ENCODE results near the gene PIK3AP1. TPM values are rescaled to one million over a fixed set of nuclear protein-coding genes. Genes with fewer than 3 reads are reported as not detected.

The PIK3AP1 gene
- polyA plus RNA-seq, 2 of the 4 experiments (the other 2 are of a cell fraction), result 1.6 to 3.2 TPM

DNA sequence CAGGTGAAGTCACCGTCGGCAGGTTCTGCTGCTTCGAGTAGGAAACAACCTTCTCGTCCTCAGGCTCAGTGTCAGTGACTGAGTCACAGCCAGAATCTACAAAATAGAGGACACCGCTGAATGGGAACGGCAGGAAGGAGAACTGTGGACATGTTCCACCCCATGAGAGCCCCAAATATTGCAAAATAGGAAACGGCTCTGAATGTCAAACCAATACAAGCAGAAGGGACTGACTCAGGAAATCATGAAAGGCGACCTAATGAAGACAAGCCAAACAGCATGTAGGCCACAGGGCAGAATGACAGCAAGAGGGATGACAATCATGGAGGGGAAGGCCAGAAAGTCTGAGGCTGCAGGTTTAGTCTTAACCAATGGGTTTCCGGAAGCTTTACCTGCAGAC, 63.5 kb downstream of the PIK3AP1 start:
- Histone ChIP-seq H3K9me3 (no peaks in the 10 kb centered on the region), H3K27ac (no peak overlapping the region), H3K4me1 (no peaks in the 10 kb centered on the region), H3K4me3 (no peak overlapping the region), H3K4me2 (no peak overlapping the region)
- POLR2A ChIA-PET, result no interaction called here
- ATAC-seq (no peak), FAIRE-seq (no peak), DNase-seq (ENCODE audit: low read depth in 1 of 2, low spot score in 1 of 2) (no peak)
- TF ChIP-seq HOXB5 (CRISPR knock-in tag; IDR thresholded peaks at IDR 0.05), result no peak
- TF ChIP-seq ZSCAN20 (CRISPR knock-in tag; IDR thresholded peaks at IDR 0.05), result no peak
- no peak for TF ChIP-seq NPAS2 (CRISPR knock-in tag; IDR thresholded peaks at IDR 0.05; ENCODE audit: borderline replicate concordance)
- TF ChIP-seq, protein P1, sequence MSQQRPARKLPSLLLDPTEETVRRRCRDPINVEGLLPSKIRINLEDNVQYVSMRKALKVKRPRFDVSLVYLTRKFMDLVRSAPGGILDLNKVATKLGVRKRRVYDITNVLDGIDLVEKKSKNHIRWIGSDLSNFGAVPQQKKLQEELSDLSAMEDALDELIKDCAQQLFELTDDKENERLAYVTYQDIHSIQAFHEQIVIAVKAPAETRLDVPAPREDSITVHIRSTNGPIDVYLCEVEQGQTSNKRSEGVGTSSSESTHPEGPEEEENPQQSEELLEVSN (IDR thresholded peaks at IDR 0.05; ENCODE audit: borderline replicate concordance, low read depth), result no peak
- no peak for TF ChIP-seq NR3C1 (IDR thresholded peaks at IDR 0.05)
- TF ChIP-seq, protein P2, sequence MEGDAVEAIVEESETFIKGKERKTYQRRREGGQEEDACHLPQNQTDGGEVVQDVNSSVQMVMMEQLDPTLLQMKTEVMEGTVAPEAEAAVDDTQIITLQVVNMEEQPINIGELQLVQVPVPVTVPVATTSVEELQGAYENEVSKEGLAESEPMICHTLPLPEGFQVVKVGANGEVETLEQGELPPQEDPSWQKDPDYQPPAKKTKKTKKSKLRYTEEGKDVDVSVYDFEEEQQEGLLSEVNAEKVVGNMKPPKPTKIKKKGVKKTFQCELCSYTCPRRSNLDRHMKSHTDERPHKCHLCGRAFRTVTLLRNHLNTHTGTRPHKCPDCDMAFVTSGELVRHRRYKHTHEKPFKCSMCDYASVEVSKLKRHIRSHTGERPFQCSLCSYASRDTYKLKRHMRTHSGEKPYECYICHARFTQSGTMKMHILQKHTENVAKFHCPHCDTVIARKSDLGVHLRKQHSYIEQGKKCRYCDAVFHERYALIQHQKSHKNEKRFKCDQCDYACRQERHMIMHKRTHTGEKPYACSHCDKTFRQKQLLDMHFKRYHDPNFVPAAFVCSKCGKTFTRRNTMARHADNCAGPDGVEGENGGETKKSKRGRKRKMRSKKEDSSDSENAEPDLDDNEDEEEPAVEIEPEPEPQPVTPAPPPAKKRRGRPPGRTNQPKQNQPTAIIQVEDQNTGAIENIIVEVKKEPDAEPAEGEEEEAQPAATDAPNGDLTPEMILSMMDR (IDR thresholded peaks at IDR 0.05), result no peak
- TF ChIP-seq SREBF2 (IDR thresholded peaks at IDR 0.05), result no peak
- TF ChIP-seq, protein P3, sequence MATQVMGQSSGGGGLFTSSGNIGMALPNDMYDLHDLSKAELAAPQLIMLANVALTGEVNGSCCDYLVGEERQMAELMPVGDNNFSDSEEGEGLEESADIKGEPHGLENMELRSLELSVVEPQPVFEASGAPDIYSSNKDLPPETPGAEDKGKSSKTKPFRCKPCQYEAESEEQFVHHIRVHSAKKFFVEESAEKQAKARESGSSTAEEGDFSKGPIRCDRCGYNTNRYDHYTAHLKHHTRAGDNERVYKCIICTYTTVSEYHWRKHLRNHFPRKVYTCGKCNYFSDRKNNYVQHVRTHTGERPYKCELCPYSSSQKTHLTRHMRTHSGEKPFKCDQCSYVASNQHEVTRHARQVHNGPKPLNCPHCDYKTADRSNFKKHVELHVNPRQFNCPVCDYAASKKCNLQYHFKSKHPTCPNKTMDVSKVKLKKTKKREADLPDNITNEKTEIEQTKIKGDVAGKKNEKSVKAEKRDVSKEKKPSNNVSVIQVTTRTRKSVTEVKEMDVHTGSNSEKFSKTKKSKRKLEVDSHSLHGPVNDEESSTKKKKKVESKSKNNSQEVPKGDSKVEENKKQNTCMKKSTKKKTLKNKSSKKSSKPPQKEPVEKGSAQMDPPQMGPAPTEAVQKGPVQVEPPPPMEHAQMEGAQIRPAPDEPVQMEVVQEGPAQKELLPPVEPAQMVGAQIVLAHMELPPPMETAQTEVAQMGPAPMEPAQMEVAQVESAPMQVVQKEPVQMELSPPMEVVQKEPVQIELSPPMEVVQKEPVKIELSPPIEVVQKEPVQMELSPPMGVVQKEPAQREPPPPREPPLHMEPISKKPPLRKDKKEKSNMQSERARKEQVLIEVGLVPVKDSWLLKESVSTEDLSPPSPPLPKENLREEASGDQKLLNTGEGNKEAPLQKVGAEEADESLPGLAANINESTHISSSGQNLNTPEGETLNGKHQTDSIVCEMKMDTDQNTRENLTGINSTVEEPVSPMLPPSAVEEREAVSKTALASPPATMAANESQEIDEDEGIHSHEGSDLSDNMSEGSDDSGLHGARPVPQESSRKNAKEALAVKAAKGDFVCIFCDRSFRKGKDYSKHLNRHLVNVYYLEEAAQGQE (IDR thresholded peaks at IDR 0.05), result no peak
- TF ChIP-seq RCOR1 (IDR thresholded peaks at IDR 0.05; ENCODE audit: low read depth, low read length), result no peak
- TF ChIP-seq ZC3H11A (IDR thresholded peaks at IDR 0.05), result no peak
- no peak for TF ChIP-seq RFX5 (IDR thresholded peaks at IDR 0.05)
- TF ChIP-seq RARB (CRISPR knock-in tag; IDR thresholded peaks at IDR 0.05), result no peak
- no peak for TF ChIP-seq TP53 (CRISPR knock-in tag; IDR thresholded peaks at IDR 0.05)
- TF ChIP-seq PBX3 (IDR thresholded peaks at IDR 0.05), result no peak
- no peak for TF ChIP-seq JUN (IDR thresholded peaks at IDR 0.05)
- TF ChIP-seq CEBPB (IDR thresholded peaks at IDR 0.05), result no peak
- TF ChIP-seq POLR2AphosphoS2 (conservative IDR thresholded peaks at IDR 0.05; ENCODE audit: low read length), result no peak
- no peak for TF ChIP-seq ESRRA (IDR thresholded peaks at IDR 0.05; ENCODE audit: borderline replicate concordance, low read length)
- WGBS (ENCODE audit: missing lambda C conversion rate), result 73% methylated on average over 8 of the region's 9 CpGs
- CTCF ChIA-PET, result interaction anchor here (2.3 kb wide), 1 partner anchor 16 kb away, joined by 8 read pairs; no protein-coding TSS in a partner anchor

DNA sequence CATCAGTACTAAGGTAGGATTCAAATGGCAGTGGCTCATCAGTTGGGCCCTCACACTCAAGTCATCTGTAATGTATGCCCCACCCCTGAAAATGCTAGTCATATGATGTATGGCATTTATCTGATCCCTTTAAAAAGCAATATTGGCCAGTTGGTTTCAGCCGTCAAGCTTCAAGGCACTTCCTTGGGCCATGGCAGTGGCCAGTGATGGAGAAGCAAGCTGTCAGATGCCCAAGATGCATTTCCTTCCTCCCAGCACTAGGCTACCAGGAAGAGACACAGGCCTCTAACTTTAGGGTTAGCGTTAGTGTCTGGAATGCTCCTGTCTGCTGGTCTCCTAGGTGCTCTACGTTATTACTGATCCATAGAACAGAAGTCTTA, 64.1 kb downstream of the PIK3AP1 start:
- FAIRE-seq, result no peak
- no peak for DNase-seq (ENCODE audit: low read depth in 1 of 2, low spot score in 1 of 2)
- no peaks in the 10 kb centered on the region for H3K4me1 ChIP-seq
- H3K4me3 ChIP-seq, result no peak overlapping the region
- ChIA-PET POLR2A (no interaction called here), CTCF (interaction anchor here (0.9 to 2.3 kb wide), 2 partner anchors 11 to 15 kb away, joined by 3 to 8 read pairs; no protein-coding TSS in a partner anchor)
- ATAC-seq, result no peak
- H3K4me2 ChIP-seq, result no peak overlapping the region
- no peaks in the 10 kb centered on the region for H3K9me3 ChIP-seq
- TF ChIP-seq, protein P4, sequence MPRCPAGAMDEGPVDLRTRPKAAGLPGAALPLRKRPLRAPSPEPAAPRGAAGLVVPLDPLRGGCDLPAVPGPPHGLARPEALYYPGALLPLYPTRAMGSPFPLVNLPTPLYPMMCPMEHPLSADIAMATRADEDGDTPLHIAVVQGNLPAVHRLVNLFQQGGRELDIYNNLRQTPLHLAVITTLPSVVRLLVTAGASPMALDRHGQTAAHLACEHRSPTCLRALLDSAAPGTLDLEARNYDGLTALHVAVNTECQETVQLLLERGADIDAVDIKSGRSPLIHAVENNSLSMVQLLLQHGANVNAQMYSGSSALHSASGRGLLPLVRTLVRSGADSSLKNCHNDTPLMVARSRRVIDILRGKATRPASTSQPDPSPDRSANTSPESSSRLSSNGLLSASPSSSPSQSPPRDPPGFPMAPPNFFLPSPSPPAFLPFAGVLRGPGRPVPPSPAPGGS (IDR thresholded peaks at IDR 0.05), result no peak
- no peak for TF ChIP-seq NPAS2 (CRISPR knock-in tag; IDR thresholded peaks at IDR 0.05; ENCODE audit: borderline replicate concordance)
- TF ChIP-seq NR3C1 (IDR thresholded peaks at IDR 0.05), result no peak
- no peak for TF ChIP-seq SREBF2 (IDR thresholded peaks at IDR 0.05)
- no peak for TF ChIP-seq CHD4 (IDR thresholded peaks at IDR 0.05; ENCODE audit: borderline replicate concordance)
- no peak for TF ChIP-seq RAD21 (conservative IDR thresholded peaks at IDR 0.05 in 1 of 2, IDR thresholded peaks at IDR 0.05 in 1 of 2)
- no peak for TF ChIP-seq EHF (CRISPR knock-in tag; IDR thresholded peaks at IDR 0.05)
- TF ChIP-seq KDM1A (IDR thresholded peaks at IDR 0.05; ENCODE audit: low read depth), result no peak
- no peak for TF ChIP-seq JUN (IDR thresholded peaks at IDR 0.05)
- no peak for TF ChIP-seq KDM5A (IDR thresholded peaks at IDR 0.05)
- TF ChIP-seq, protein P3 (IDR thresholded peaks at IDR 0.05), result no peak
- no peak for TF ChIP-seq CHD2 (IDR thresholded peaks at IDR 0.05; ENCODE audit: low read length, partially characterized antibody)
- TF ChIP-seq TP53 (CRISPR knock-in tag; IDR thresholded peaks at IDR 0.05), result no peak
- TF ChIP-seq EHMT2 (IDR thresholded peaks at IDR 0.05; ENCODE audit: low read depth), result no peak
- 86% methylated on average over 3 of the region's 3 CpGs for WGBS (ENCODE audit: missing lambda C conversion rate)
- no peak overlapping the region for H3K27ac ChIP-seq
